ENCODE measurements around the gene TUBA4B. TPM values are rescaled to one million over a fixed set of nuclear protein-coding genes. Genes with fewer than 3 reads are reported as not detected.
"Not testable (repeated sequence)": the region's sequence is repeated elsewhere in the genome, so short reads cannot be mapped to it uniquely, and the experiment has no call there.

TUBA4B gene
- total RNA-seq, 1 donor from 2014 or later, result not detected

DNA sequence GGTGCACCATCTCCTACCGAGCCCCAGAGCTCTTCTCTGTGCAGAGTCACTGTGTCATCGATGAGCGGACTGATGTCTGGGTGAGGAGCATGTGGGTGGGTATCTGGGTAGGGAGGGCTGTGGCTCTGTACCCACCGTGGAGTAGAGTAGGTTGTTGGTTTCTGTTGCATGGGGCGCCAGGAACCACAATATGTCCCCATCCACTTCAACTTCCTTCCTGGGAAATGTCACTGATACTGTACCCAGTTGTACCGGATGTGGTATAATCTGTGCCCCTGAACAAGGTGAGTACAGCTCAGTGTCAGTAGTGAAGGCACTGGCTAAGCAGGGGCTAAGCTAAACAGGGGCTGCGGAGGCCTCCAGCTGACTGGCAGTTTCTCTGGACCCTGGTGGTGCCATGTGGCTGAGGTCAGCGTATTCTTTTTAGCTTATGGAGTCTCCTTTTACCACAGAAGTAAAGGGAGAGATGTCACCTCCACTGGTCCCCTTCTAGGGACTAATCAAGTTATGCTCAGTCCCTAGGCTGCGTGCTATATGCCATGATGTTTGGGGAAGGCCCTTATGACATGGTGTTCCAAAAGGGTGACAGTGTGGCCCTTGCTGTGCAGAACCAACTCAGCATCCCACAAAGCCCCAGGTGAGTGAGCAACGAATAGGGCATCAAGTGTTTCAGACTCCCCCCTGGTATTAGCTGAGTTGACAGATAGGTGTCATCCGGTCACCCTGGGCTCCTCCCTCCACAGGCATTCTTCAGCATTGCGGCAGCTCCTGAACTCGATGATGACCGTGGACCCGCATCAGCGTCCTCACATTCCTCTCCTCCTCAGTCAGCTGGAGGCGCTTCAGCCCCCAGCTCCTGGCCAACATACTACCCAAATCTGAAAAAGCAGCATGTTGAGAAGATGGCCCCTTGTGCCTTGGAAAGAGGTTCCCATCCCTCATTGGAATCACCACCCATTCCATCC lies 5.1 kb upstream of the TUBA4B start:
- DNase-seq (ENCODE audit: low spot score) (no peak), ATAC-seq (no peak)

GRCh38 chr2:219248845-219249202 lies 4.2 kb upstream of the TUBA4B start:
- ATAC-seq, result no peak
- DNase-seq (ENCODE audit: low spot score), result no peak

DNA sequence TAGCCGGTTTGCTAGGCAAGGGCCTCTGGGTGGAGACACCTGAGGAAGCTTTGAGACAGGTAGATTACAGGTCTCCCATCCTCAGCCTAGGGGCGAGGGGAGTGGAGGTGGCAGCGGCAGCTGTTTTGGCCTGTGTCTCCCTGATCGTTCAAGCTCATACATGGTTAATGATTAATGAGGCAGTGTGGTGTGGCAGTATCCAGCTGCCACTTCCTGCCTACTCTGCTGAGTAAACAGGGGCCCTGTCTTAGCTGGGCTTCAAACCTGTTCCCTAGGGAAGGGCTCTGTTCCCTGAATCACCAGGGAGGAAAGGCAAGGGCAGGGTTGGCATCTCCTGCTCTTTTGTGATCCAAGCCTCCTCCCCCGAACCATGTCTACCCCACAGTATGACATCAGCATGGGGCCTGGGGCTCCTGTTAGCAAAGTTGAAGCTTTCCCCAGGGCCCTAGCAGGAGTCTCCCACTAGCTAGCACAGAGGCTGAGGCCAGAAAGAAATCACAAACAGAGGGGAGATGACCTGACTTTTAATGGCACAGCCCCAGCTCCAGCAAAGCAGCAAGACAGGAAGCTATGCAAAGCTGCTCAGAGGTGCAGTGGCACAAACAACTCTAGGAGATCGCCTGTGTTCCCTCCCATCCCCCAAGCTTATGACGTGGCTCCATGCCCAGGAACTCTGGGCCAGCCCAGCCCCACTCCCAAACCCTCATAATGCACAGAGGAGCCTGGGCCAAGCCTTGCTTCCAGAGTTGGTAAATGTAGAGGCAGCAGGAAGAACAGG lies 3.7 kb upstream of the TUBA4B start:
- peak; percentile 91 for DNase-seq (ENCODE audit: low spot score)
- ATAC-seq, result peak; percentile 71

DNA sequence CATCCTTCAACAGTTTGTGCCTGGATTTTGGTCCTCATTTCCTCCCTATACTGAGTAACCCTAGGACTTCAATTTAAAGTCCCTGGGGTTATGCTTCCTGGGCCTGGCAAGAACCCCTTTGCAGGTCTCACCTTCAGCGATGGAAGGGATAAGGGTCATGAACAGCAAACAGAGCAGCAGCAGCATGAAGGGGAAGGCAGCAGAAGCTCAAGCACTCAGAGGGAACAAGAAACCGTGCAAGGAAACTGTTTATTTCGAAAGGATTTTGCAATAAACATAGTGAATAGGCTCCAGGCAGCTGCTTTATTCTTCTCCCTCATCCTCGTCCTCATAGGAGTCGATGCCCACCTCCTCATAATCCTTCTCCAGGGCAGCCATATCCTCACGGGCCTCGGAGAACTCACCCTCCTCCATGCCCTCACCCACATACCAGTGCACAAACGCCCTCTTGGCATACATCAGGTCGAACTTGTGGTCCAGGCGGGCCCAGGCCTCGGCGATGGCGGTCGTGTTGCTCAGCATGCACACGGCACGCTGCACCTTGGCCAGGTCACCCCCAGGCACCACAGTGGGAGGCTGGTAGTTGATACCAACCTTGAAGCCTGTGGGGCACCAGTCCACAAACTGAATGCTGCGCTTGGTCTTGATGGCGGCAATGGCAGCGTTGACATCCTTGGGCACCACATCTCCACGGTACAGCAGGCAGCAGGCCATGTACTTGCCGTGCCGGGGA lies 2.8 kb upstream of the TUBA4B start:
- DNase-seq (ENCODE audit: low spot score), result no peak

DNA sequence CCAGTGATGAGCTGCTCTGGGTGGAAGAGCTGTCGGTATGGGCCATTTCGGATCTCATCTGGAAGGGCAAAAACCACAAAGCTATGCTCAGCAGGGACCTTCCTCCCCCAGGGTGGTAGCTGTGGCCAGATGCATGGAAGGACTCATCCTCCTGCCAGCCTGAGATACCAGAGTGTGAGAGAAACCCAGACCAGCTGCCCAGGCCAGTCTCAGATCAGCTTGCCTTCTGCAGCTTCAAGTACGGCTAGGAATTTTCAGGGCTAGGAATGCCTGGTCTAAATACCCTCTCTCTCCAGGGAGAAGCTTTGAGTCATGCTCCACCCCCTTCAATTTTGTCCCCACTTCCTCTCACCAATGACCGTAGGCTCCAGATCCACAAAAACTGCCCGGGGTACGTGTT lies 1.4 kb upstream of the TUBA4B start:
- no peak for DNase-seq (ENCODE audit: low spot score)

More for the DNA sequence above, 2.8 kb upstream of the TUBA4B start:
- no peak for ATAC-seq

GRCh38 chr2:219252084-219252483 lies 959 bp upstream of the TUBA4B start:
- DNase-seq (ENCODE audit: low spot score) (no peak), ATAC-seq (no peak)

More for the DNA sequence above, 1.4 kb upstream of the TUBA4B start:
- ATAC-seq, result no peak

DNA sequence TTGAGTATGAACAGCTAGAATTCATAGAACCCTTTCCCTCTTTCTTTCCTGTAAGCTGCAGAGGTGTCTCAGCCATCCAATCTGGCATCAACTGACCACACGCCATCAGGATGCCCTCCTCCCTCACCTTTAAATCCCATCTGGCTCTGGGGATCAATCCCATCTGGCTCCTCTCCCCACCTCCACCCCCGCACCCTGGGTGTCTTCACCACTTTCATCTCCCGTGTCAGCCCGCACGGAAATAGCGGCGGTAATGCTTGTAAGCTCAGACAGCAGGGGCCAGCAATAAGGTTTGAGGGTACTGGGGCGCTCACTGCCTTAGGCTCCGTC lies 508 bp upstream of the TUBA4B start:
- ATAC-seq (no peak), DNase-seq (ENCODE audit: low spot score) (no peak)

DNA sequence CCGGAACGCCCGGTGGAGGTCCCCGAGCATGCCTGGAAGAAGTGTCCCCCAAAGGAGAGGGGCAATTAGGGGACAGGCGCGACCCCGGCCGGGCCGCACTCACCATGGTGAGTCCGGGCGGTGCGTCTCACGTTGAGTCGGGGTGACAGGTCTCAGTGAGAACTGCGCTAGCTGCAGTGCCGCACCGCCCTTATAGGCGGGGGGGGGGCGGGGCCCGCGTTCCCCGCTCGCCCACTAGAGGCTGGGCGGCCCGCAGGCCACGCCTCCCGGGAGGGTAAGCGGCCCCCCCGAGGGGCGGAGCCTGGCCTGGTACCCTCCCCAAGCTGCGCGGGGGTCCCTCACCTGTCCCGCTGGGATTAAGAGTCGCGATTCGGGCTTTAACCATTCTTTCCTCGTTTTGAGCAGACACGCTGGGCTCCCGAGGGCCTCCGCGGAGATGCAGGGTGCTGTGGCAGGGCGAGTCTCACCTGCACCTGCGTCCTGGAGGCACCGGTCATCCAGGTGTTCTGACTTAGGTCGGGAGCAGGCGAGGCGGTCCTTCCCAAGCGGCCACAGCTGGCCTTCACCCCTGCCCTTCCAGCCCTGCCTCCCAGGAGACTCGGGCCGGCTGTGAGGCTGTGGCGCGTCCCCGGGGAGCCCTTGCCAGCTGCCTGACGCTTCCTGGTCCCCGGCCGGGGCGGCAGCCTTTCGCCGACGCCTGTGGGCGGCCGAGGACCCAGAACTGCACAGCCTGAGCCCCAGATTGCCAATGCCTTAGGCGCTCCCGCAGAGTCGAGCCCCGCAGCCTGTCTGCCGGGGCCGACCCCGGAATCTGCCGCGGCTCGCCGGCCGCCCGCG lies 928 bp downstream of the TUBA4B start, which contains the start of gene TUBA4A:
Gene TUBA4A, minus strand, starts transcription at position 166 of the 837 bp plus-strand sequence. Its CDS starts 60 bp downstream, at position 106.
- DNase-seq (ENCODE audit: low spot score), result peak; percentile 91

DNA sequence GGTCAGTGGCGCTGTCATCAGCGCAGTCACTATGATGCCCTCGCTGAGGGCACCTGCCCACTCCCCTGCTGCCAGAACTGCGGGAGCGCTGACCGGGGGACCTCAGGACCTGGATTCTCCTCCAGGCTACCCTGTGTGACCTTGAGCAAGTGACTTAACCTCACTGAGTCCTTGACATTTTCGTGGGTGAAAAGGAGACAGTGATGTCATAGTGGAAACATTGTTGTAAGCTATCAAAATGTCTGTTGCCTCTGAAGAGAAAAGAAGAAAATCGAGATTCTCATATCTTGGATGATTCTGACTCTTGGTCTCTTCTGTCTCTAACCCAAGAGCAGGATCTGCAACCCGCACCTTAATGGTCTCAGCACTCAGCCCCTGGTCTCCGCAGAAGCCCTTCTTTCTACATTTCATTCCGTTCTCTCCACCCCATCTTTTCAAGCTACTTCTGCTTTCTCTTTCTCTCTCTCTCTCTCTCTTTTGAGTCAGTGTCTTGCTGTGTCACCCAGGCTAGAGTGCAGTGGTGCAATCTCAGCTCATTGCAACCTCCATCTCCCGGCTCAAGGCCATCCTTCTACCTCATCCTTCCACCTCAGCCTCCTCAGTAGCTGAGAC lies 1.7 kb downstream of the TUBA4B start:
- ATAC-seq (peak; percentile 14), DNase-seq (ENCODE audit: low spot score) (no peak)

More for the DNA sequence above, 928 bp downstream of the TUBA4B start, which contains the start of gene TUBA4A:
- peak; percentile 86 for ATAC-seq

GRCh38 chr2:219258942-219259341 lies 5.9 kb downstream of the TUBA4B start:
- not testable (repeated sequence) for ATAC-seq; DNase-seq (ENCODE audit: low spot score)

GRCh38 chr2:219261024-219261855 lies 8.2 kb downstream of the TUBA4B start:
- ATAC-seq, result no peak
- DNase-seq (ENCODE audit: low spot score), result no peak

DNA sequence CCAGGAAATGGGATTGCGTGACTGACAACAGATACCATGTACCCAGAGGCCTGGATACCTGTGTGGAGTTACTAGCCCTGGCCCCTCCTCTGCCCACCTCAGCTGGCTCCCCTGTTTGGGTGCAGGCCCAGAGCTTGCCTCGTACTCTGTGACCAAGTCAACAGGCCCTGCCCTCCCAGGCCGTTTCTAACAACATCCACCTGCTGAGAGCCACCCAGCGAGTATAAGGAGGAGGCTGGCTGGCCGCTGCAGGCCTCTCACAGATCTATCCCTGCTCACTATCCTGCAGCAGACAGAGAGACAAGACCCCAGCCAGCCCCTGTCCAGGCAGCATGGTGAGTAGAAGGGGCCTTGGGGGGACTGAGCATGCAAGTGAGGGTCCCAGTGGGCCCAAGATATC lies 13.2 kb downstream of the TUBA4B start:
- ATAC-seq (no peak), DNase-seq (ENCODE audit: low spot score) (no peak)

GRCh38 chr2:219266886-219267285 lies 13.8 kb downstream of the TUBA4B start:
- no peak for ATAC-seq
- DNase-seq (ENCODE audit: low spot score), result no peak

GRCh38 chr2:219268294-219268693 lies 15.3 kb downstream of the TUBA4B start:
- DNase-seq (ENCODE audit: low spot score), result no peak
- ATAC-seq, result no peak

DNA sequence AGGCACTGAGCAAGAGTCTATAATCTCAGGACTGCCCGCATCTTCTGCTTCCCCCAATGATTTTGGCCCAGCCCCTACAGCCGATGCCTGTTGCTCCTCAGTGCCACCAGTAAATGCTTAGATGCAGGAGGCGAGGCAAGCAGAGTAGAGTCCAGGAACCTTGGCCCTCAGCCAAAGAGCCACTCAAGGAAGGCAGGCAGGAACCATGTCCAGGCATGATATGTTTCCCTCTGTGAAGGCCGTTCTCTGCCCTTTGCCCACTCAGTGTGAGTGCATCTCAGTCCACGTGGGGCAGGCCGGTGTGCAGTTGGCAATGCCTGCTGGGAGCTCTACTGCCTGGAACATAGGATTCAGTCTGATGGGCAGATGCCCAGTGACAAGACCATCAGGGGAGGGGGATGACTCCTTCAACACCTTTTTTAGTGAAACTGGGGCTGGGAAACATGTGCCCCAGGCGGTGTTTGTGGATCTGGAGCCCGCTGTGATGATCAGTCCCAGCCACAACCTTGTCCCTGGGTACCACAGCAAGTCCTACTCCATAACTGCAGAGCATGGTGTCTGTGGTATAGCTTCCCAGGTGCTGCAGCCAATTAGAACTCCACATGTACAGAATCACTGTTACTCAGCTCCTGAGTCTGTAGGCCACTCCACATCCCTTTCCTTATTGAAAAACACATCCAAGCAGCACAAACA lies 16.5 kb downstream of the TUBA4B start:
- DNase-seq (ENCODE audit: low spot score) (peak; percentile 89), ATAC-seq (peak; percentile 94)

GRCh38 chr2:219270055-219270372 lies 17.0 kb downstream of the TUBA4B start:
- ATAC-seq (peak; percentile 69), DNase-seq (ENCODE audit: low spot score) (peak; percentile 65)

DNA sequence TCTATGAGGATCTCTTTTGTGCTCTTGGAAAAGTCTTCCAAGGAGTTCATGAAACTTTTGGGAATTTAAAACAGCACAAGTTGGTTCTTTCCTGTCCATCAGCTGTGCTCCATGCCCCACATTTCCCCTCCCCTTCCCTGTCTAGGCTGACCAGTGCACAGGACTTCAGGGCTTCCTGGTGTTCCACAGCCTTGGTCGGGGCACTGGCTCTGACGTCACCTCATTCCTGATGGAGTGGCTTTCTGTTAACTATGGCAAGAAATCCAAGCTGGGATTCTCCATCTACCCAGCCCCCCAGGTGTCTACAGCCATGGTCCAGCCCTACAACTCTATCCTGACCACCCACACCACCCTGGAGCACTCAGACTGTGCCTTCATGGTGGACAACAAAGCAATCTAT lies 18.0 kb downstream of the TUBA4B start:
- DNase-seq (ENCODE audit: low spot score), result no peak

DNA sequence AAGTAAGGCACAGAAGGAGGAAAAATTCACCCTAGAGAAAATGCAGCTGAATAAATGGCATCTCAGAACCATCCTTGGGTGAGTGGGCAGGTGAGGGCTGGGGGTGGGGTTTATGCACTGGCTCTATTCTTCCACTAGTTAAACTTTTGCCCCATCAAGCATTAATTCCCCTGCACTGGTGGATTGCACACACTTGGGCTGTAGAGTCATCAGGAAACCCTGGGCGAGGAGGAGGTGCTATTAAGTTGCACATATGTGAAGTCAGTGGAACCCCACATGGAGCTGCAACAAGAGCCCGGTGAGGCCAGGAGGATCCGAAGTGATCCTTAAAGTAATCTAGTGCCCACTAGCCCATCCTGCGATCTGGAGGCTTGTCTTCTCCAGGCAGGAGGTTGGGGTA lies 19.3 kb downstream of the TUBA4B start:
- DNase-seq (ENCODE audit: low spot score), result no peak
- no peak for ATAC-seq

More for the DNA sequence above, 18.0 kb downstream of the TUBA4B start:
- ATAC-seq, result no peak
